ENCODE data around the gene DSC1. TPM values are rescaled to one million over a fixed set of nuclear protein-coding genes. Genes with fewer than 3 reads are reported as not detected.

DSC1 gene
- total RNA-seq, 2 experiments from 2014 or later, result 1.6 to 1.7 TPM

DNA sequence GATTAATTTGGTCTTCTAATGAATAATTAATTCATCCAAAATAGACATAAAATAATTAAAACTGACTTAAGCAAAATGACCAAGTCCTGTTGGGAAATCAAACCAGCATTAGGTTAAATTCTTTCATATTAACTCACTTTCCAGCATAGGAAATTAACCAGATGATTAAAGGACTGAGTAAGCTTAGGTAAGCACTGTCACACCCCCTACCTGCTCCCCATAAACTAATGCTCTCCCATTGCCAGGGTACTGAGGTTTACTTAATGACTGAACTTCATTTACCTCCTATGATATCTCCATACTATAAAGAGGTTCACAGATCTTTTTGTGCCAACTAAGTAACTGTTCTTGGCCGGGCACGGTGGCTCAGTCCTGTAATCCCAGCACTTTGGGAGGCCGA, 74.1 kb downstream of the DSC1 start:
- Histone ChIP-seq H3K27me3 (ENCODE audit: control insufficient read depth in 1 of 2, insufficient read depth in 2 of 2, low read length in 2 of 2) (no peaks in the 10 kb centered on the region), H3K4me1 (ENCODE audit: insufficient read depth, low read length) (no peaks in the 10 kb centered on the region), H3K4me3 (ENCODE audit: low read length) (no peak overlapping the region), H3K9me3 (ENCODE audit: control insufficient read depth in 1 of 2, insufficient read depth in 1 of 2, low read length in 2 of 2) (no peaks in the 10 kb centered on the region), H3K36me3 (ENCODE audit: insufficient read depth, low read length) (no peaks in the 10 kb centered on the region), H3K27ac (ENCODE audit: low read depth in 1 of 2, low read length in 2 of 2) (no peak overlapping the region)
- H3K27ac Mint-ChIP-seq, result no peak overlapping the region
- TF ChIP-seq, protein P1, sequence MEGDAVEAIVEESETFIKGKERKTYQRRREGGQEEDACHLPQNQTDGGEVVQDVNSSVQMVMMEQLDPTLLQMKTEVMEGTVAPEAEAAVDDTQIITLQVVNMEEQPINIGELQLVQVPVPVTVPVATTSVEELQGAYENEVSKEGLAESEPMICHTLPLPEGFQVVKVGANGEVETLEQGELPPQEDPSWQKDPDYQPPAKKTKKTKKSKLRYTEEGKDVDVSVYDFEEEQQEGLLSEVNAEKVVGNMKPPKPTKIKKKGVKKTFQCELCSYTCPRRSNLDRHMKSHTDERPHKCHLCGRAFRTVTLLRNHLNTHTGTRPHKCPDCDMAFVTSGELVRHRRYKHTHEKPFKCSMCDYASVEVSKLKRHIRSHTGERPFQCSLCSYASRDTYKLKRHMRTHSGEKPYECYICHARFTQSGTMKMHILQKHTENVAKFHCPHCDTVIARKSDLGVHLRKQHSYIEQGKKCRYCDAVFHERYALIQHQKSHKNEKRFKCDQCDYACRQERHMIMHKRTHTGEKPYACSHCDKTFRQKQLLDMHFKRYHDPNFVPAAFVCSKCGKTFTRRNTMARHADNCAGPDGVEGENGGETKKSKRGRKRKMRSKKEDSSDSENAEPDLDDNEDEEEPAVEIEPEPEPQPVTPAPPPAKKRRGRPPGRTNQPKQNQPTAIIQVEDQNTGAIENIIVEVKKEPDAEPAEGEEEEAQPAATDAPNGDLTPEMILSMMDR (IDR thresholded peaks at IDR 0.05), result no peak
- POLR2A ChIA-PET, result no interaction called here
- intact Hi-C loops (cut with DNase I, micrococcal nuclease), result no loop called here
- H3K4me3 Mint-ChIP-seq, result no peak overlapping the region
- ATAC-seq (ENCODE audit: poor library complexity), result no peak
- no peaks in the 10 kb centered on the region for H3K36me3 Mint-ChIP-seq (ENCODE audit: low read depth)
- H3K4me1 Mint-ChIP-seq (ENCODE audit: low read depth), result no peaks in the 10 kb centered on the region
- no peaks in the 10 kb centered on the region for H3K27me3 Mint-ChIP-seq
- CTCF ChIA-PET, result no interaction called here
- H3K9me3 Mint-ChIP-seq, result no peaks in the 10 kb centered on the region
- DNase-seq, result no peak

DNA sequence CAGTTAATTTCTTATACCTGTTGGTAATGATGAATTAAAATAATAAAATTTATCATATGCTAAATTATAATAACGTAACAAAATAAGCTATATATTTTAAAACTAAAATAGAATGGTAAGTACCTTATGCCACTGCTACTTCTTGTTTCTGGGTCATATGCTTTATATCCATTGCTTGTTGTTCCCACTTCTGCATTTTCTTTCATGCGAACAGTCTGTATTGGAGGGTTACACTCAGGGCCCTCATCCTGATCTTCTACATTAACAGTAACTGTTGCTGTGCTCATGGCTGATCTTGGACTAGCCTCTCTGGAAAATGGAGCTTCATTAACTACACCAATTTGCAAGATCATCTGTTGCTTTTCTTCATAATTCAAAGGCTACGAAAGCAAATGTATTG, 82.7 kb downstream of the DSC1 start:
- no peak for ATAC-seq (ENCODE audit: poor library complexity)
- no peak overlapping the region for H3K27ac ChIP-seq (ENCODE audit: low read depth in 1 of 2, low read length in 2 of 2)
- H3K27me3 ChIP-seq (ENCODE audit: control insufficient read depth in 1 of 2, insufficient read depth in 2 of 2, low read length in 2 of 2), result no peaks in the 10 kb centered on the region
- H3K9me3 ChIP-seq (ENCODE audit: control insufficient read depth in 1 of 2, insufficient read depth in 1 of 2, low read length in 2 of 2), result peaks cover 0 to 11% of the 10 kb centered on the region in 2 experiments
- intact Hi-C loops (cut with DNase I, micrococcal nuclease), result no loop called here
- H3K4me1 Mint-ChIP-seq (ENCODE audit: low read depth), result no peaks in the 10 kb centered on the region
- peaks cover 8% of the 10 kb centered on the region for H3K9me3 Mint-ChIP-seq
- no peaks in the 10 kb centered on the region for H3K4me1 ChIP-seq (ENCODE audit: insufficient read depth, low read length)
- TF ChIP-seq, protein P1 (IDR thresholded peaks at IDR 0.05), result no peak
- H3K27ac Mint-ChIP-seq, result no peak overlapping the region
- no peak overlapping the region for H3K4me3 Mint-ChIP-seq
- ChIA-PET POLR2A (no interaction called here), CTCF (no interaction called here)
- H3K4me3 ChIP-seq (ENCODE audit: low read length), result no peak overlapping the region
- H3K27me3 Mint-ChIP-seq, result no peaks in the 10 kb centered on the region
- H3K36me3 Mint-ChIP-seq (ENCODE audit: low read depth), result no peaks in the 10 kb centered on the region
- DNase-seq, result no peak
- no peaks in the 10 kb centered on the region for H3K36me3 ChIP-seq (ENCODE audit: insufficient read depth, low read length)

Other genes starting within 250 kb of the DSC1 start
- not detected for gene DSC3, start 120.1 kb downstream of the DSC1 start, total RNA-seq
- gene DSC2, start 60.4 kb downstream of the DSC1 start, total RNA-seq, result not detected
- gene DSG1, start 155.3 kb upstream of the DSC1 start, total RNA-seq, result not detected
- gene DSG4, start 213.9 kb upstream of the DSC1 start, total RNA-seq, result not detected

Measured in CD4-positive, alpha-beta T cell (primary cell).